ENCODE data around the gene BCL7A. TPM values are rescaled to one million over a fixed set of nuclear protein-coding genes. Genes with fewer than 3 reads are reported as not detected.

BCL7A gene
- total and polyA plus RNA-seq, 10 of the 15 experiments (the other 5 are each of a cell fraction or from before 2014, with no cell fraction given), result 0.37 to 17.2 (median 11.7) TPM

DNA sequence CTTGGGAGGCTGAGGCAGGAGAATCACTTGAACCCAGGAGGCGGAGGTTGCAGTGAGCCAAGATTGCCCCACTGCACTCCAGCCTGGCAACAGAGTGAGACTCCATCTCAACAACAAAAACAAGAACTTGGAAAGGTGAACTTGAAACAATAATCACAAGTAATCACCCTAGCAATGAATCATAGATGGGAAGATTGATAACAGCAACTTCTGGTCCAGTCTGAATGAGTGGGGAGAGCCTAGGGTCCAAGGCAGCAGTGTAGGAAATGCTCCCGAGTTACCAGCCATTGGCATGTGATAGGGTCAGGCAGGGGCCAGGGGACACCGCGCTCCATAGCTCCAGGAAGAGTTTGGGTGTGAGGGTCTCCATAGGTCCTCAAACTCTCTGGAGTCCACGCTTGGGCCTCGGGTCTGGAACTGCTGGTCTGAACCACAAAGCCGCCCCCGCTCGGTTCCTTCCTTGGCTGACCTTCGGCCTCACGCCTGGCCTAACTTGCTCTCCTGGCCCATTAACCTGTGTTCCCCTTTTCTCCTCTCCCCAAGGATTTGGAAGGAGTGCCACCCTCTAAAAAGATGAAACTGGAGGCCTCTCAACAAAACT, 37.0 kb downstream of the BCL7A start:
- Histone ChIP-seq H3K4me1 (ENCODE audit: control insufficient read depth, insufficient read depth, low read length) (no peaks in the 10 kb centered on the region), H3K4me2 (ENCODE audit: control insufficient read depth, insufficient read depth) (no peak overlapping the region), H3K9me3 (replicated peaks; ENCODE audit: control insufficient read depth, insufficient read depth, low read length) (no peaks in the 10 kb centered on the region), H3K27ac (ENCODE audit: control insufficient read depth, insufficient read depth) (no peak overlapping the region), H3K9ac (ENCODE audit: control insufficient read depth, insufficient read depth, low read length) (no peak overlapping the region), H3K27me3 (replicated peaks in 1 of 2; ENCODE audit: control insufficient read depth in 2 of 2, insufficient read depth in 2 of 2, low read length in 1 of 2) (no peaks in the 10 kb centered on the region), H2AFZ (ENCODE audit: control insufficient read depth, low read depth, low read length) (no peak overlapping the region), H3K36me3 (ENCODE audit: control insufficient read depth in 2 of 2, insufficient read depth in 2 of 2, low read length in 1 of 2) (peaks cover 0 to 2% of the 10 kb centered on the region in 2 experiments; a peak in 1 of 4 replicates), H3K4me3 (no peak overlapping the region), H4K20me1 (ENCODE audit: control insufficient read depth, insufficient read depth) (no peaks in the 10 kb centered on the region), H3K79me2 (ENCODE audit: control insufficient read depth, insufficient read depth, low read length) (no peaks in the 10 kb centered on the region)
- TF ChIP-seq ETV6 (conservative IDR thresholded peaks at IDR 0.05 in 1 of 2, IDR thresholded peaks at IDR 0.05 in 1 of 2; ENCODE audit: borderline replicate concordance in 1 of 2, low read depth in 1 of 2) (no peak), CBX5 (IDR thresholded peaks at IDR 0.05; ENCODE audit: low read depth) (no peak), ESRRA (IDR thresholded peaks at IDR 0.05; ENCODE audit: low read length) (no peak), RBBP5 (conservative IDR thresholded peaks at IDR 0.05) (no peak), BMI1 (IDR thresholded peaks at IDR 0.05; ENCODE audit: borderline replicate concordance) (no peak), HCFC1 (IDR thresholded peaks at IDR 0.05; ENCODE audit: low read length) (no peak), ASH2L (IDR thresholded peaks at IDR 0.05; ENCODE audit: borderline replicate concordance, low read depth) (no peak), SUZ12 (IDR thresholded peaks at IDR 0.05; ENCODE audit: unreplicated experiment) (no peak)
- no TSS peak for BruUV-seq (replicated peaks)
- ChIA-PET CTCF (interaction anchor here (0.9 kb wide), 1 partner anchor 65 kb away, joined by 3 read pairs; no protein-coding TSS in a partner anchor), SMC1A (ENCODE audit: uncharacterized antibody, unreplicated experiment) (interaction anchor here (1.6 kb wide), 1 partner anchor 65 kb away, joined by 3 read pairs; no protein-coding TSS in a partner anchor), RAD21 (ENCODE audit: unreplicated experiment) (no interaction called here), POLR2A (no interaction called here)
- intact Hi-C loops (cut with micrococcal nuclease; ENCODE audit: unreplicated experiment), result no loop called here
- 98% methylated on average over 11 of the region's 11 CpGs for WGBS (ENCODE audit: insufficient coverage, insufficient replicate concordance, low lambda C conversion rate, missing lambda C conversion rate)
- ATAC-seq (no peak), DNase-seq (ENCODE audit: low read depth, low spot score) (no peak), FAIRE-seq (no peak)
- in situ Hi-C loops (cut with MboI), result loop anchor here (5.0 kb wide), 2 partner anchors 64 to 134 kb away; no protein-coding TSS in a partner anchor

Data from GM12878 (cell line).